HG03520 (cell line): ENCODE results near the gene C1orf167.

Experiments used
- ATAC-seq: cut with Tn5 transposase; IDR thresholded peaks from one replicate; pipeline ENCODE4 v1.9.1; 2021; ENCODE audit warnings: mild to moderate bottlenecking, moderate library complexity; ENCODE audit not compliant: unreplicated experiment

The C1orf167 gene, protein sequence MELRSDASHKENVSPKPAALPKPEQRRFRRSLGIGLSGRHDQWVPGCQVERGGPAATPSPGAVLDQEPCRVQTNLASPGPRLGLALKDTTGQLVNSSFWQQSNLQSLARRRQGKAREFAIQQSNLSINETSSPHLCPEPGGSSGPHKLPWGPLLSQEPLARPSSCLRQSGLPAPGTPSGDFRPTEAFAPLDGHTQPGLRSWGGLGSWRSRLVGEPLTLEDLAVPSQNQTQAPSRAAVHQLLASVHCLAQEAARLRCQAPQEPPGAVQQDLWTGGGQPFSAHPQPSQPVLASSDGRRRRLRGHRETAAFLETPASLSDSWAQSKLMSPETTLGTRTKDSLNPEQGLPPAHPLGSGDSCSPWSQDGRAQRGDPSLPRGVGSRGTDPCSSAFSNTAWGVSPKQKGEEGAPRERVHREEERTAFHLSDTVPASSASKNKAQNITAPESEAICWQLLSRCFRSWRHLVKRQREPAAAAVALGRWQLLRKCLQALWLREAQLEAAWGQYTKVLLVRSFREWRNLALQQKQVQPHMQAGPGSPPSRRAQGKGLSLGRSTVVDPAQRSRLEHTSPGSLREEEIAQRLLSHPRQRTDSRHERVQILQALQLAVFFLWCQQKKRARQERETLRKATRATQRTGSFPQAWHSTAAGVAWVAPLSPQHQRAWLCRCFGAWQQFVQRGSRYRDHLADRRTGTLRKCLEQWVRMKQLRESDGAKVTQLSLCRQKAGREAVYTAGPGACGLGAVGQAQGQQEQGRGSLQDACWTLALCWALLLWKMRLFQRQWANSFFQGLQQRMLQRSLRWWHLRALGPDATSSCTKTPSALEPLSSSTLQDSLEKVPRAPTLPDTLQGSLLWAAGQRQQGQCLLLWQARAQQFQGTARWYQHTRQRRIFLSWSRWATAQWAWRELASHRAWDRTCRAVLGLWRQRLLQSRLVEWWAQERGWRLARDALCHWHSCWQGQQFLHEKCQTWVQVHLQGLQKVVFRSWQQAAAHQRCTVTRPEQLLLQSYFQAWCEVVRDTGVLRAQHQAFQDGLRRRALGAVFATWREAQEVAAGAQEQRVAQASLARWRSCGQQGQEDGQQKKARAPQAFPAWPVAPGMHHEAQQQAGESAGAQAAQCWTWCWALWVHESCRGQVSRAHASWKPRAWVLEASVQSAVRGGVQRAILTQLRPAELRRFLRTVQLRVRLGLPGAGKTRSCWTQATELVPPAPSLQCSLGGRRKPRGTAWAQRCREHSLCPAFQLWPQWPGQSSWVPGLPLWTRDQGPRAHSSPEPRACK (N-terminal part only)

DNA sequence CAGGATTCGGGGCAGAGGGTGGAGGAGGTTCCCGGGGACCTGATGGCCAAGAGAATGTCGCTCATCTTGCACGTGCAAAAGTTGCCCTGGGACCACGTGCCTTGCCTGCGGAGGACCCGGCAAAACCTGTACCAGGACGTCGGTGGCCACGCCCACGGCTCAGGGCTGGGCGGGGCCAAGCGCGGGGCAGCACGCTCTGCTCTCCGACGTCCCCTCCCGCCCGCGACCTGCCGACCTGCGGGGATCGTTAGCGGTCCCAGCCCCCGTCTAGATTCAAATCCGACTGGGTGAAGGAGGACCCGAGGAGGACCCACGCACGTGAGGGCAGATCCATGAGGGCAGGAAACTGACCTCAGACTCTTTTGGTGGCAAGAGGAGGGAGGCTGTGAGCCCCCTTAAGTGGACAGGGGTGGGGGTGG, at the start of gene C1orf167:
C1orf167 (plus strand) TSS at position 206 of the 419 bp plus-strand sequence. CDS start 2,208 bp downstream, outside the sequence.
- no peak for ATAC-seq

DNA sequence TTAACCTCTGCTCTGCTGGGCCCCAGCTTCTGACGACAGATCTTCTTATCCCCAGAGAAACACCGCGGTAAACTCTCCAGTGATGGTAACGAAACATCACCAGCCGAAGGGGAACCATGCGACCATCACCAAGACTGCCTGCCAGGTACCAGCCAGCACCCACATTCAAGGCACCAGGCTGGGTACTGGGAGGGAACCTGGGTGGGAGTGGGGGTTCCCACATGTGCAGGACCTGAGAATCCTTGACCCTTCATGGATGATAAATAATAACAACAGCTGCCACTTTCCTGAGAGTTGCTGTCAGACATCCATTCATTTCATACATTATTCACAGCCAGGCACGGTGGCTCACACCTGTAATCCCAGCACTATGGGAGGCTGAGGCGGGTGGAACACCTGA, 49.7 kb upstream of the C1orf167 start:
- no peak for ATAC-seq

DNA sequence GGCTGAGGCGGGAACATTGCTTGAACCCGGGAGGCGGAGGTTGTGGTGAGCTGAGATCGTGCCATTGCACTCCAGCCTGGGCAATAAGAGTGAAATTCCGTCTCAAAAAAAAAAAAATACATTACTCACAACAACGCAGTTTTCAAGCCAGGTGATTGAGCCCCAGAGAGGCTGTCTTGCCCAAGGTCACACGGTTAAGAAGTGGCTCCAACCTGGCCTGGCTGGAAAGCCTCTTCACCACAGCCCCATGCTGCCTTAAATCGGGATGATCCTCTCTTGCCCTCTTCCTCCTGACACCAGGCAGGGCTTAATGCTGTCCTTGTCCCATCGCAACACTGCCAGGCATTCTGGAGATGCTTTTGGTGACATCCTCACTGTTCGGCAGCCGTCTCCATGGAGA, 48.9 kb upstream of the C1orf167 start:
- ATAC-seq, result no peak

DNA sequence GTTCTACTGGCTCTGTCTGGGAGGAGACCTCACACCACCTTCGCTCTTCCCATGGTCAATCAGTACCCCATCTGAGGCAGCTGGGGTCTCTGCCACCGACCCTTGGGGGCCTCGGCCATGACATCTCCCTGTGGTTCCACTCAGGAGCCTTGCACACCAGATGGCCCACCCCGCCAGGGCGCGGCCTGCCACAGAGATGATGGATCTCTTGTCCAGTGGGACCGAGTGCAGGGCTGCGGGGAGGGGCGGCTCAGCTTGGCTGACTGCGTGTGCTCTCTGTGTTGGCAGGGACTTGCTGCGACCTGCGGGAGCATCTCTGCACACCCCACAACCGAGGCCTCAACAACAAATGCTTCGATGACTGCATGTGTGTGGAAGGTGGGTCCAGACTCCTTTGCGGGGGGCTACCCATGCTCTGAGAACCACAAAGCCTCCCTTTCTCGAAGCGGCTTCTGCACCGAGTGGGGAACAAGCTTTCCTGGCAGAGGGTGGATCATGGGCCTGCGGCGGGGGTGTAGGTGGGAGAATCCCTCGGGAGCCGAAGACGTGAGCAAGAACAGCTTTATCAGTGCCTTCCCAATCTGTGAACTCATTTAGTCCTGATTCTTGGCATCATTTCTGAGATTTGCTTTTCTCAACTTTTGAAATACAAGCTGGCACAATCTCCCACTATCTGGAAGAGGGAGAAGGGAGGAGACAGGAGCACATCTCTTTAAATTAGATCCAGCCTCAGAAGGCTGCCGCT, 47.0 kb upstream of the C1orf167 start:
- no peak for ATAC-seq

DNA sequence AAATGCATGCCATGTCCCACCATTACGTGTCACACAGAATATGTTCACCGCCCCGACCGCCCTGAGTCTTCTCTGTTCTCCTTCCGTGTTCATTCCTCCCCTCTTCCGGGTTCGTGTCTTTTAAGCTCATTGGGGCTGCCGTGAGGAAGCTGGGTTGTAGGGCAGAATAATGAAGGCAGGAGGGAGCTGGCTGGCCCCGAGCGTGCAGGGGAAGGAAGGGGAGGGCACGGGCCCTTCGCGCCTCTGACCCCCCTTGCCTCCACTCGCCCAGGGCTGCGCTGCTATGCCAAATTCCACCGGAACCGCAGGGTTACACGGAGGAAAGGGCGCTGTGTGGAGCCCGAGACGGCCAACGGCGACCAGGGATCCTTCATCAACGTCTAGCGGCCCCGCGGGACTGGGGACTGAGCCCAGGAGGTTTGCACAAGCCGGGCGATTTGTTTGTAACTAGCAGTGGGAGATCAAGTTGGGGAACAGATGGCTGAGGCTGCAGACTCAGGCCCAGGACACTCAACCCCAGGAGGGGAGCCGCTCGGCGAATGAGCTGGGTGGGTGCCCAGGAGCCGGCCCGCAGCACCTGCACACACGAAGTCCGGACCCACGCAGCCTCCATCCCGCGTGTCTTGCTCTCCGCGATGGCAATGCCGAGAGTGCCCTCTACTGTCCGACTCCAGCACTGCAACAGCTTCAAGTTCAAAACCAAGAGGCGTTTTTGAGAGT, 42.5 kb upstream of the C1orf167 start:
- no peak for ATAC-seq

DNA sequence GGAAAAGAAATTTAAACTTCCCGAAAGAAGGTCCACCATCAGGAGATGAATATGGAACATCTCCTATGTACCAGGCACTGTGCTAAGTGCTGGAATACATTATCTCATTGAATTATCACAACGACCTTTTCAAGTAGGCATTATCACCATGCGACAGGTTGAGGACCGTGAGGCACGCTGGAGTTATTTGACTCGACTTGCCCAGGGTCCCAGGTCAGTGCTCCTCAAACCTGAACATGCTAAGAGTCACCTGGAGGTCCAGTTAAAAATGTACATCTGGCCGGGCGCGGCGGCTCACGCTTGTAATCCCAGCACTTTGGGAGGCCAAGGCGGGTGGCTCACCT, 42.0 kb upstream of the C1orf167 start:
- ATAC-seq, result no peak

DNA sequence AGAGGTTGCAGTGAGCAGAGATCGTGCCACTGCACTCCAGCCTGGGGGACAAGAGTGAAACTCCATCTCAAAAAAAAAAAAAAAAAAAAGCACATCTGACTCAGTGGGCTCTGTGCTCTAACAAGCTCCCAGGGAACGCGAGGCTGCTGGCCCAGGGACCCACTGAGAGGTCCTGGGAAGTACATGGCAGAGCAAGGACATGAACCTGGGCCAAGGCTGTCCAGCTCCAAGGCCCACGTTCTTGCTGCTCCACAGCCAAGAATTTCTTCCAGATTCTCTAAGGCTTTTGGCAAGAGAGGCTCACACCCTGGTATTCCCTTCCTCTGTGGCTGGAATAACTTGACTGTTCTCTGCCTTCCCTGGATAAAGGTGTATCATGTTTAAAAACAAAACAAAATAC, 41.5 kb upstream of the C1orf167 start:
- ATAC-seq, result no peak

DNA sequence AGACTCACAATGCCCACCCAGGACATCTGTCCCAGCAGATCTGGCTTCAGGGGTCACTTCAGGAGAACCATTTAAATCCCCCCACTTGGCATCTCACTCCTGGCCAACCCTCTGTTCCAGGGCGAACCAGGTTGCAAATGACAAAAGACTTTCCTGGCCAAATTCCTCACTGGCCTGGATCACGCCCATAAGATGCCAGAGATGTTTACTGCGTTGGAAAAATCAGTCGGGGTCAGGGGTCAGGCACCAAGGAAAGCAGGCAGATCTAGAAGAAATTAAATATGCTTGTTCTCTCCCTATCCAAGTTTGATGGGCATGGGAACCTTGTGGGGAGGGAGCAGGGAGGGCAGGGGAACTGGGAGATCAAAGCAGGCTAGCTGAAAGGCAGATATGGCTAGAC, 40.7 kb upstream of the C1orf167 start:
- ATAC-seq, result no peak

DNA sequence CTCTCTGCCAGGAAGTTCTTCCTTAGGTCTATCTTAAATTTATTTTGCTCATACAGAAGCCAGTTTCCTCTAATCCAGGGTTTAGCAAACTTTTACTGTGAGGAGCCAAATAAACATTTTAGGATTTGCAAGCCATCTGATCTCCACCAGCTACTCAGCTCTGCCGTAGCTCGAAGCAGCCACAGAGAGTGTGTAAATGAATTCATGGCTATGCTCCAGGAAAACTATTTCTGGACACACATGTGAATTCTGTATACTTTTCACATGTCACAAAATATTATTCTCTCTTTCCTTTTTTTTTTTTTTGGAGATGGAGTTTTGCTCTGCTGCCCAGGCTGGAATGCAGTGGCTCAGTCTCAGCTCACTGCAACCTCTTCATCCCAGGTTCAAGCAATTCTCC, 39.5 kb upstream of the C1orf167 start:
- ATAC-seq, result no peak

DNA sequence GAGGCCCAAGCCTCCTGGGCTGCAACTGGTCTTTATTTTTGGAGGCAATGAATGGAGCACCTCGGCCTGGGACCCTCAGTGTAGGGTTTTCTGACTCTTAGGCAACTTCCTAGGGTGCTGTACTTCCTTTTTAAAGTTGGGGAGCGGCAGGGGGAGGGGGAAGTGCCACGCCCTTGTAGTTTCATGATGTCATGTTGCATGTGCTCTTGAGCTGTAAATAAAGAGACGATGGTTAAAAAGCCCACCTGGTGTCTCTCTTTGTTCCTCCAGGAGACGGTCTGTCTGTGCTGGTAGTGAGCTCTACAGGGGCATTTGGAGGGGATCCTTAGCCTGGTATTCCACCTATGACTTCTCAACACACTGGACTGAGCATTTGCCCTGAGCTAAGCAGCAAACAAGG, 36.4 kb upstream of the C1orf167 start:
- no peak for ATAC-seq

DNA sequence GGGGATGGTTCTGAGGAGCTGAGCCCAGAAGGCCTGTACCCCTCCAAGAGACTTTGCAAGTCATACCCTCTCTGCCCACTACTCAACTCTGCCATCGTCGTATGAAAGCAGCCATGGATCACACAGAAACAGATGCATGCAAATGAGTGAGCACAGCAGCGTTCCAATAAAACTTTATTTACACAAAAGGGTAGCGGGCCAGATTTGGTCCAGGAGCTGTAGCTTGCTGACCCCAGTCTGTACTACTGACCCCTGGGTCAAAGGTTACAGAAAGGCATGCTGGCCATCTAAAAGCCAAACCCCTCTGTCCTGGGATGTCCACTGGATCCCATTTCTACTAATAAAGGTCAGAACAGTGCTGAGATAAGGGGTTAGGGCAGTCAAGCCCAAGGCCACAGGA, 34.9 kb upstream of the C1orf167 start:
- ATAC-seq, result no peak

DNA sequence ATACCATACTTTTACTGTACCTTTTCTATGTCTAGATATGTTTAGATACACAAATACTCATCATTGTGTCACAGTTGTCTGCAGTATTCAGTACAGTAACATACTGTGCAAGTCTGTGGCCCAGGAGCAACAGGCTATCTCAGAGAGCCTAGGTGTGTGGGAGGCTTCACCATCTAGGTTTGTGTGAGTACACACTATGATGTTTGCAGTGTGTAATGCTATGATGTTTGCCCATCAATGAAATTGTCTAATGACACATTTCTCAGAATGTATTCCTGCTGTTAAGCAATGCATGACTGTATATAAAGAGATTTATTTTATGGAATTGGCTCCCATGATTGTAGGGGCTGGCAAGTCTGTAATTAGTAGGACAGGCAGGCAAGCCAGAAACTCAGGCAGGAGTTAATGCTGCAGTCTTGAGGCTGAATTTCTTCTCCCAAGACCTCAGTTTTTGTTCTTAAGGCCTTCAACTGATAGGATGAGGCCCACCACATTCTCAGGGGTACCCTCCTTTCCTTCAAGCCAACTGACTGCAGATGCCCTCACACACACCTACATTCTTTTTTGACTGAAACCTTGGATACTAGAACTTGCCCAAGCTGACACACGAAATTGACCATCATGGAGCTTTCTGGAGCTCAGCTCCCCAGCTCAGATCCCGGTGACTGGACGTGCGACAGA, 33.7 kb upstream of the C1orf167 start:
- no peak for ATAC-seq

DNA sequence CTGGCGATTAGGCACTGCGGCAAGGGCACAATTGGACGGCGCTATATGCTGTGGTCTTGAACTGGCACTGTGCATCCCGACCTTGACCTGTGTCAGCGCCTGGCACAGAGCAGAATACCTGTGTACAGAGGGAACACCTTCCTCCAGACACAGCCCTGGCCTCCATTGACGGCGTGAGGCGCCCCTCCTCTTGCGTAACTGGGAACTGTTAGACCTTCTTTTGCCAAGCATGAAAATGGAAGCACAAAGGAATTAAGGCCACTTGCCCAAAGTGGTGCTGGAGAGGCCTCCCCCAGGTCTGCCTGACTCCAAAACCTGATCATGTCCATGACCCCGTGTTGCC, 32.9 kb upstream of the C1orf167 start:
- ATAC-seq, result no peak

DNA sequence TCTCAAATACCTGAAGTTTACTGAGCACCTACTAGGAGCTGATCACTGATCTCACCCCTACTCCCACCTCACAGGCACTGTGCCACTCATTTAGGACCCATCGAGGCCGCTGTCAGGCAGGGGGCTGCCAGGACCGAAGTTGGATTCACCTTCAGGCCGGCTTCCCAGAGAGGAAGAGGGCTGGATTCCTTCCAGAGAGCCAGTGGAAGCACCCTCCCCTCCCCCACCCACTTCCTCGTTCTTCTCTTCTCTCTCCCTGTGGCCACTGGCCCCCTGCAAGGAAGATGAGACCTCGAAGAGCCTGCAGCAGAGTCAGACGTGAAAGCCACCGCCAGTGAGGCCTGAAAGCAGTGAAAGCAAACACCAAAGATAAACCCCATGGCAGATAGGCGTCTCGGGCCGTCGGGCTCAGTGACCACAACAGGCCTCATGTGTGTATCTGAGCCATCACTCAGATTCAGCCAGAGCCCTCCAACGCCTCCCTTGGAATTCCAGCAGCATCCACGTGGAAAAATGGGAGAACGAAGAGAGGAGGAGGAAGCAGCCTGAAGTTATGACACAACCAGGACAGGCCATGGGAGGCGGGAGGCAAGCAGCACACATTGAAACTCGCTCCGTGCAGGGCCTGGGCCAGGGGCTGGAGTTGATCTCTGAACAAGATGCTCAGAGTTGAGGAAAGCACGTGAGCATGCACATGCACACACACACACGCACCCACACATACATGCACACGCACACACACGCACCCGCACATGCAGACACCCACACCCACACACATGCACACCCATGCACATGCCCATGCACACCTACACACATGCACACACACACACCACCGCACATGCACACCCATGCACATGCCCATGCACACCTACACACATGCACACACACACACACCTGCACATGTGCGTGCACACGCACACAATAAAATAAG, 32.2 kb upstream of the C1orf167 start:
- no peak for ATAC-seq

DNA sequence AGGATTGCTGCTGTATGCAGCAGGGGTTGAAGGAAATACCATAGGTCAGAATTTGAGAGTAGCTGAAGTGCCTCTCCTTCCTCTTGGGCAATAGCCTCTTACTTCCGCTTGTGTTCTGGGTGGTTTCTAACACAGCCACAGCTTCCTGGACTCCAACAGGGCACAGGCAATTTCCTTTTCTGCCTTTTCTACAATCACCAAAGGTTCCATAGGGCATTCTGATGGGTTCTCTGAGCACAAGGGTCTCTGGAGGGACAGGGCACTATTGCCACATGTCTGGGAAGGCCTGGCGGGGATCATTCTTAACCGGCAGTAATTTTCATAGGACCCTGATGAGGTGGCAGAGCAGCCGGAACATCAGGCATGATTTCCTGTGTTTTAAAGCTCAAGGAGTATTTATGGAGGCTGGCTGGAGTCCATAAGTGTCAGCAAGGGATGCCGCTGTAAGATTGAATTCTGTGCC, 31.5 kb upstream of the C1orf167 start:
- no peak for ATAC-seq

DNA sequence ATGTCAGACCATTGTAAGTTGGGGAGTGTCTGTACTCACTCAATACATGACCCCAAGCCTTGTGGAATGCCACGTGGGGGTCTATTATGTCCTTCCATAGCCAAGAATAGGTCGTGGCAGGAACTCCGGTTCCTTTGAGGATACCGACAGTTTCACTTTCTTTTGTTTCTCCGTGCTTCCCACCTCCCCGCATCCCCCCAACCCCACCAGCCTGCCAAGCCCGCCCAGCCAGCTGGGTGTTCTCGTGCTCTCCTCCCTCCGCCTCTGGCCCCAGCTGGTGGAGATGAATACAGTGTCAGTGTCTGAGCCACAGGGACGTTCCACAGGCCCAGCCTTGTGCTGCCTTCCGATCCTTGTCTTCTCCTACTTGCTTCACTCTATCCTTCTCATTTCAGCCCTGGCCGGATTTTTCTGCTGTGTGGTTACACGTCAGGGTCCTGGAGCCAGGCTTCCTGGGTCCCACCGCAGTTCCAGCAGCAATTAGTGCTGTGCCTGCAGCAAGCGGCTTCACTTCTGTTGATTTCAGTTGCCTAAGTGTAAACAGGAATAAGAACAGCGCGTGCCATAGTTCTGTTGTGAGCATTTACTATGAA, 30.2 kb upstream of the C1orf167 start:
- no peak for ATAC-seq

DNA sequence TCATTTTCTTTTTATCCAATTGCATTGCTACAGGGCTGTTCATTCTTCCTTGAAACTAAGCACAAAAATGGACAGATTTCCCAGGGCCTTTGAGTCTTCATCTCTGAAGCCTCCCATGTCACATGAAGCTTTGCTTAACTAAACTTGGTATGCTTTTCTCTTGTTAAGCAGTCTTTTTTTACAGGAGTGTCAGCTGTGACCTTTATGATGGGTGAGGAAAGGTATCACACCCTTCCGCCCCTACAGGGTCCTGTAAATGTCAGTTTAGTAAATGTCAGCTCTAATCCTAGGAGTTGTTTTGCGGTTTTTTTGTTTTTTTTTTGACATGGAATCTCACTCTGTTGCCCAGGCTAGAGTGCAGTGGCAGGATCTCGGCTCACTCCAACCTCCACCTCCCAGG, 28.7 kb upstream of the C1orf167 start:
- ATAC-seq, result no peak

DNA sequence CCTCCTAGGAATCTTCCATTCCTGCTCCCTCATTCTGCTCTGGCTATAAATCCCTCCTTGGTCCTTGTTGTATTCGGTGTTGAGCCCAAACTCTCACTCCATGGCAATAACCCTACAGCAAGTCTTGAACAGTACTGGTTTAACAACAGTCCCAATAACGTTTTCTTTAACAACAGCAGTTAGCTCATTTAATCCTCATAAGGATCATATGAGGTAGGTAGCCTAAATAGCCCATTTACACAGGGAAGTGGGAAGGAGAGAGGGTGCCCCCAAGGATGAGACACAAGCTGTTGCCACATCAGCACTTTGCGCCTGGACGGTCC, 26.5 kb upstream of the C1orf167 start:
- no peak for ATAC-seq
